ENCODE results near the gene COL21A1.
"Not testable (repeated sequence)": the region's sequence is repeated elsewhere in the genome, so short reads cannot be mapped to it uniquely, and the experiment has no call there.

Gene COL21A1

DNA sequence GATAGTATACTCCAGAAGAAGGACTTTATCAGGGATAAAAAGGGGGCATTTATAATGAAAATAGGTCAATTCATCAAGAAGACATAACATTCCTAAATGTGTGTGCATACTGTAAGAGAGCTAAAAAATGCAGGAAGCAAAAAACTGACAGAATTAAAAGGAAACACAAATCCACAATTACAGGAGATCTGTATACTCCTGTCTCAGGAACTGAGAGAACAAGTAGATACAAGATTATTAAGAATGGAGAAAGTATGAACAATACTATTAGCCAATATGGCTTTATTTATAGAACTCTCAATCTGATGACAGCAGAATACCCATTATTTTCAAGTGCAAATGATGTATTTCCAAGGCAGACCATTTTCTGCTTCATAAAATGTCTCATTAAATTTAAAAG lies 204.3 kb downstream of the COL21A1 start:
- no peak for DNase-seq

DNA sequence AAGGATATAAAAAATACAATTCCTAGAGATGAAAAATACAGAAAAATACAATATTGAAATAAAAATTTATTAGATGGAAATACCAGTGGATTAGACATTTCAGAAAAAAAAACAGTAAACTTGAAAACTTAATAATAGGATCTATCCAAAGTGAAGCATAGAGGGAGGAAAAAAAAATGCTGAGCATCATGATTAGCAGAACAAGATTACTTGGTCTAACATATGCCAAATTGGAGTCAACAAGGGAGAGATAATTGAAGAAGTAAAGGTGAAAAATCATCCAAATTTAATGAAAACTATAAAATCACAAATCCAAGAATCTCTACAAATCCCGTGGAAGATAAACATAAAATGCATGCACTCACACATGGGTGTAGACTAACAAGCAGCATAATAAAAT lies 205.8 kb downstream of the COL21A1 start:
- DNase-seq = no peak

DNA sequence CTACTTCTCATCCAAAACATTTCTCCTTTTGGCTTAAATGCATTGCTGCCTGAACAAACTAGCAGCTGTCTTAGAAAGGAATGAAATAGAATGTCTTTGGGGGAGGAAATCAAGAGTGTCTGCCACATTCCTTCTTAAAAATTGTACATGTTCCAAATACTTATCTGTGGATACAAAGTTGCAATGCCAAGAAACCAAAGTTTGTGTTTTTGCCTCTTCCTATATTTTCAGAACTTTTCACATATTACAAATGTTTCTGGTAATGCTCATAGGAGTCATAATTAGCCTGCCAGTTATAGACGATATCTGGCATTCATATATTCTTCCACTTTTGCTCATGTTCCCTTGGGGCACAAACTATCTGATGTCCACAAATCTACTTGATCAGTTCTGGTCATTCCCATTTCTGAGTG lies 206.5 kb downstream of the COL21A1 start:
- DNase-seq = peak; percentile 1

DNA sequence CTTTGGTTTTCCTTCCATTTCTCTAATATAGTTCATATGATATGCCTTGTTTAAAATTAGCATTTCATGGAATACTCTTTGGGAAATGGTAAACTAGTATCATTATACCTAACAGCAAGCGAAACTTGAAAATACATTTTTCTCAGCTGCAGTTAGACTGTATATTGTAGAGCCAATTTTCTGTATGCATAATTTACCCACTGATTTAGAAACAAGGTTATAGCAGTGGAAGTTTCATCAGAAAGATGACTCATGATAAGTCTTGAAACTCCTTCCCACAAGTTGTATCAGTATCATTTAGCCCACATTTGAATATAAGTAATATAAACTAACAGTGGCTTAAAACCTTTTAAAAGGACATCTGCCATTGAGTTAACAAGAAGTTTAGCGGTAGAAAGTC lies 207.2 kb downstream of the COL21A1 start:
- DNase-seq = peak; percentile 75

DNA sequence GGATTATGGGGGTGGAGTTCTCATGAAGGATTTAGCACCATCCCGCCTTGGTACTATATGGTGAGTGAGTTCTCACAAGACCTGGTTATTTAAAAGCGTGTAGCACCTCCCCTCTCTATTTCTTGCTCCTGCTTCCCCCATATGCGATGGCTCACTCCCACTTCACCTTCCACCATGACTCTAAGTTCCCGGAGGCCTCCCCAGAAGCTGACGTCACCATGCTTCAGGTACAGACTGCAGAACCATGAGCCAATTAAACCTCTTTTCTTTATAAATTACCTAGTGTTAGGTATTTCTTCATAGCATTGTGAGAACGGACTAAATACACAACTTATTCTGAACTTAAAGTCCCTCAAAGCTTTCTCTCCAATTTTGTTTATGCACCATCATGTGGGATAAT lies 208.6 kb downstream of the COL21A1 start:
- no peak for DNase-seq

DNA sequence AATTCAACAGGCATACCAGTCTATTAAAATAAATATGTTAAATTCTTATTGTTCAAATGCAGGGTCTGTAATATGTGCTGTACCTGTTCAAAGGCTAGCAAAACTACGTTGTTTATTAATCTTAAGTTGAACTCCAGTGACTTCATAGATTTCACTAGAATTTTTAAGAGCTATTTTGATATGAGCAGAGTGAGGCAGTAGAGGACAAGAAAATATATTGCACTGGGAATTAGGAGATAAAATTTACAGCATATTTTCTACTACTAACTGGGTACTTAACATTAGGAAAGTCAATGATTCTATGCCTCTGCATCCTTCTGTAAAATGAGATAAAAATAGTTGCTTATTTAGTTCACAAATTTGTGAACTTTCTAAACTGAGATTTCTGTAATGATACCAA lies 209.8 kb downstream of the COL21A1 start:
- DNase-seq = no peak

DNA sequence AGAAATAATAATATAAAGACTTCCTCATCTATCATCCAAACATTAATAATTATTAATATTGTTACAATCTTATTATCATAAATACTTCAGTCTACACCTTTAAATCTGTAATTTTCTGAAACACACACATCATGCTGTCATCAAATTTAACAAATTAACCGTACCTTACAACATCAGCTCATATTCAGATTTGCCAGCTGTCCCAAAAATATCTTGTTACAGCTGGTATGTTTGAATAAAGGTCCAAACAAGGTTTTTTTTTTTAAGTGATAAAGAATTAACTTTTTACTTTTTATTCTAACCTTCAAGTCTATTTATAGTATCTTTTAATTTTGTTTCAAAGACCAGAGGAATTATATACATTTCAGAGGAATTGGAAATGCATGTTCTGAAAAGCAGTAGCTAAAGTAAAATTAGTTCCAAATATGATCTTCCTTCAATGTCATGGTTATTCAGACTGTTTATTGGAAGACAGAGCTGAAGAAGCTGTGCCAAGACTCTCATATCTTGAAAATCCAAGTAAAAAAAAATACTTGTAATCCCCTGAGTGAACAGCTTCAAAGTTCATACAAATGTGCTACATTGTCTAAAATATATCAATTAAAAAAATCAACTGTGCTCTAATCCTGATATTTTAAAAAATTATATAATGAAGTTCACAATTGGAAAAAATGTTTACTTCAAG lies 210.3 kb downstream of the COL21A1 start:
- DNase-seq = no peak

DNA sequence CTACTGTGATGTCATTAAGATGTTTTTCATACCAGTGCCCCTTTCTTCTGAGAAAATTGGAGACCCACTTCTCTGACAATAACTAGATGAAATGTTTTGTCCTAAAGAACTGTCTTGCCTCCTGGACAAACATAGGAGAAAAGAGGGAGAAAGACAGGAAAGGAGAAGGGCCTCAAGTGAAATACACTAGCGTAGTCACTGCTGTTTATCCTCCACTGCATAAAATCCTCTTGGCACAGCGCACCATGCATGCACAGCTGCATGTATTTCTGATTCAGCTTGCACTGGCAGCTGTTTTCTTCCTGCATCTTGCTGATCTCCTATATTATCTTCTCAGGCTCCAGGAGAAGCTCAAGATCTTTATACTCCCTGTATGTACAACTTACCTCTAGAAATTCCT lies 214.0 kb downstream of the COL21A1 start:
- no peak for DNase-seq

DNA sequence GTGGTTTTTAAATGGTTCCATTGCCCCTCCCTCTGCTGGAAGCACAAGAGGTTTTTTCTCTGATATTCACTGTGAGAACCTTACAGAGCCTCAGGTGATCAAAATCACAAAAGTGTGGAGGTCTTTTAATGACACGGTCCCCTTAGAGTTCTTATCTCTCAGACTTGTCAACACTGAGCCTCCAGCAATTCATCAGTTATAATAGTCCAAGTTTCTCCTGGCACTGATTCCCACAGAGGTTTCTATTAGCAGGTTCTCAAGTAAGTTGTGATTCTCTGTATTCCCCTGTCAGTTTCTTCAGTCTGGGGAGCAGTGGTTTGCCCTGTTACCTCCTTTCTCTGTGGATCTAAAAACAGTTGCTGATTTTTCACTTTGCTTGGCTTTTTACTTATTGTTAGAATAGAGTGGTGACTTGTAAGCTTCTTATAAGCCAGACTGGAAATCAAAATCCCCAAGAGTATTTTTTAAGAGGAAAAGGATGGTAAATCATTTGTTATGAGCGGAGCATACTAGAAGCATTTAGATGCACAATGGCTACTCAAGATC lies 214.6 kb downstream of the COL21A1 start:
- no peak for DNase-seq

DNA sequence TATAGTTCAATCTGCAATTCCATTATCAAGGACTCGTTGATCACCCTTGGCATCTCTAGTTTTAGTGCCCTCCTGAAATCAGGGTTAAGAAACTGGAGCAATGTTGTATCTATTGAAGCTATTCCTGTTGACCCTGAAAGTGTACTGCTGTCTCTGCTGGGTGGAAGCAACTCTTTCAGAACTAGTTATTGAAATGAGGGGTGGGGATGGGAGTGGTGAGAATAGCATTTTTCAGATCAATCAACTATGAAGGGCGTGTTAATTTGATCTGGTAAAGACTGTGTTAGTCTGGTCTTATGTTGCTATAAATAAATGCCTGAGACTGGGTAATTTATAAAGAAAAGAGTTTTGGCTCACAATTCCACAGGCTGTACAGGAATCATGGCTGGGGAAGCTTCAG lies 219.5 kb downstream of the COL21A1 start:
- no peak for DNase-seq

DNA sequence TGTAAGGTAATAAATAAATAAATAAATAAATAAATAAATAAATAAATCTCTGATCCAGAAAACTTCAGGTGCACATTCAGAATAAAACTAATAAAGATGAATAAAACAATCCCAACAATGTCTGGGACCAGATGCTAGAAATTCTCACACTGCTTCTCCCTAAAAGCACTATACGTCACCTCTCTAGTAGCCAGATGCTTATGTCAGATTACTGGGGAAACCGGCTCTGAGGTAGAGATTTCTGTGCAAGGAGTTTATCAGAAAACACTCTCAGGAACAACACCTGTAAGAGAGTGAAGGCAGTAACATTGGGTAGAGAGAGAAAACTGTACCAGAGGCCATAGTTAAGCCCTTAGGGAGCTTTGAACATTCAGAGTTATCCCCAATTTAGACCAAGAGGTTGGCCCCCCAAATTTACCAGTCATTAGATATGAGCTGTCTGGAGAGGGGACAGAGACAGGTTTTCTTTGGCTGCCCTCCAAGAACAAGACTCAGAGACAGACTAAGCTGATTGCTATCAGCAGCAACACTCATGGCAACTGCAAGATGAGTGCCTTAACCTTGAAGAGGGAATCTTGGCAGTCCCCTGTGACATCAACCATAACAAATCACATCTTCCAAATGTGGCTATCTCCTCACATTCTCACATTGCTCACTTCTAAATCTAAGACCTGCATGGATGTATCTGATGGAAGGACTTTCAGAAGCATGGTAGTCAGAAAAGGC lies 220.8 kb downstream of the COL21A1 start:
- no peak for DNase-seq

DNA sequence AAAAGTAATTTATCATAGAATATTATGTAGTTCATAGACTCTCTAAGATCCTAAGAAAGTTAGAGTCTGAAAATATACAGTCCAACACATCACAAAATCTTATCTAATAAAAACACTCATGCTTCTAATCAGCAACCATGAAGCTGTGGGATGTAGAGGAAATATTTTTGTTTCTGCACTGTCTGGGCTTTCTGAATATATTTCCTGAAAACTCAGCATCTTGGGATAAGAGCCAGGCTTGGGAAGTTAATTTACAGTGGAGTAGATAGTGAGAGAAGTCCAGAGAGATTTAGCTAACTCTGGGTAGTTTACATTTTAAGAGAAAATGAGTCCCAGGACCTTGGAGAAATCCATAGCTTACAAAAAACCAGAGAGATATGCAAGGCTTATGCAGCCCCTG lies 221.6 kb downstream of the COL21A1 start:
- DNase-seq = no peak

DNA sequence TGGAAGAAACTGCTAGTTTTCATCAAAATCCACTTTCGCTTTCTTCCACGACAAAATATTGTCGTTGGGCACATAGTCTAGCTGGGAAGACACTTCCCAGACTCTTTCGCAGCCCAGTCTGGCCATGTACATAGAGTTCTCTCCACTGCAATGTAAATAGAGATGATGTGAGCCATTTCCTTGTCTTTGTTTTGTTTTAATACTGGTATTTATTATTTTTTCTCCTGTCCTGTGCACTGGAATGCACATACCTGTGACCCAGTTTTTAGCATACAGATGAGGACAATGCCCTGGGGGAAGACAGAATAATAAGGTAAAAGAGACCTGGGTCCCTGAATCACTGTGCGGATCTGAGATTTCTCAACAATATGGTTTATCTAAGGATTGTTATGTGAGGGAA lies 222.4 kb downstream of the COL21A1 start:
- no peak for DNase-seq

DNA sequence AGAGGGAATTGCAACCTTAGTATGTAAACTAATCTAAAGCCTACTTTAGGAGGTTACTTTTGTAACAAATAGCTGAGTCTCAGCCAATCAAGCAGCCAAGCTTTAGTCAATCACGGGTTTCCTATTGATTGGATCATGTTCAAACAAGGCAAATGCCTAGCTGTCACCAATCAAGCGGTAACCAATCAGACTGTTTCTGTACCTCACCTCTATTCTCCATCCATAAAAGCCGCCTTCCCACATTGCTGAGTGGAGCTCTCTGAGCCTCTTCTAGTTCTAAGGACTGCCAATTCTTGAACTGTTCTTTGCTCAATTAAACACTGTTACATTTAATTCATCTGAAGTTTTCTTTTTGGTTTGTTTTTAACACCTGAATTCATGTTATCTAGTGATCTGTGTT lies 223.6 kb downstream of the COL21A1 start:
- DNase-seq = no peak

DNA sequence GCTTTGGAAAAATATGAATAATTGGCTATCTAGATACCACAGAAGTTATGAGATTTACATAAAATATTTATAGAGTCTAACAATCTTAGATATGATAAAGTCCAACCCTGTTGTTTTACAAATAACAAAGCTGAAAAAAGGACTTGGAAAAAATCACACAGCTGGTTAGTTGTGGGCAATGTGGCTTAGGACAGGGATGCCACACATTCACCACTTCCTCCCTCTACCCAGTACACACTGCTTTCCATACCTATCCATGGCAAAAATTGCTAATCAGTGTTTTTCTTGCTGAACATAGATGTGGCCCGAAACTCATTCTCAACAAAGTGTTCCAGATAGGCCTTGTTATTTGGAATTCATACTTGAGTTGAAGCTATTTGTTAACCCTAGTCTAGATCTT lies 224.7 kb downstream of the COL21A1 start:
- no peak for DNase-seq

DNA sequence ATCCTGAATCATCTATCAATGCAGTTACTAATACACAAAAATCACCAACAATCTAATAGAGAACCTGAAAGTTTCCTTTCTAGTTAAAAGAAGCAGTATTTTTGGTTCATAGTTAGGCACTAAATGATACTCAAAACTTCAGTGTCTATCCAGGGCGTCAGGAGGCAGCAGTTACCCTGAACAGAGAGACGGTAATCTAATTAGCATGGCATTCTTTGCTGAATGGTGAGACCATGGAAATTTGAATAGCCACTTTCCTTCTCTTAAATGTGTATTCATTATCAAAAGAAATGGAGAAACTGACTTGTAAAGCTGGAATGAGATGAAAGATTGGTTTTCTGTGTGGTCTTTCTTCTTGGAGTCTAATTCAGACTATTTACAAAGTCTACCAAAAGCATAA lies 225.4 kb downstream of the COL21A1 start:
- DNase-seq = peak; percentile 30

DNA sequence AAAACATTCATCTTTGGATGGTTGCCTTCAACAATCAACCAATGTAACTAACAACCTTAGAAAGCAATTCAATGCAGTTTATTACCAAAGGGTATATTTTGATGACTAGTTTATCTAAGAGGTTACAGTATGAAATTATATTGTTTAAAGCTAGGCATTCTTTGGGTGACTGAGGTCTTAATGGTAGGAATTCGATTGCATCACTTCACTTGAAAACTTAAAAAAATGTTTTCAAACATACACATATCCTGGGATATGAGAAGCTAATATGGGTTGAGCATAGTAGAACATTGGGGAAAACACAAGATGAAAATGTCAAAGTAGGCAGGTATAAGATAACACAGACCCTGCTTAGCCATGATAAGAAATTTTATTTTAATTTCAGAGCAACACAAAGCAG lies 227.4 kb downstream of the COL21A1 start:
- peak; percentile 19 for DNase-seq

DNA sequence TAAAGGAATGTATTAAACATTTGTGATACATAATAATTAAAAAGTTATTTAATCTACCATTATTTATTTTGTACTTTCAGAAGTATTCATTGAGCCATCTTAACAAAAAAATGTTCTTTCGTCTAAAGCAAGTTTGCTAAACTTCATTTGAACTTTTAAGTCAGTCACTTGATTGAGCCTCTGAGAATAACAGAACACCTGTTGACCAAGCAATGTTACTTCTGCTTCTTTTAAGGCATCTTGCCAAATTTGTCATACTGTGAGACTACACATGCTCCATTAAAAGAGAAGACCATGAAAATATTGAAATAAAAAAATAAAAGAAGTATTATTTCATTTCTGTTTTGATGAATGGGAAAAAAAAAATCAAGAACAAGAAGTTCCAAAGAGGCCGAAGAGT lies 230.2 kb downstream of the COL21A1 start:
- no peak for DNase-seq

DNA sequence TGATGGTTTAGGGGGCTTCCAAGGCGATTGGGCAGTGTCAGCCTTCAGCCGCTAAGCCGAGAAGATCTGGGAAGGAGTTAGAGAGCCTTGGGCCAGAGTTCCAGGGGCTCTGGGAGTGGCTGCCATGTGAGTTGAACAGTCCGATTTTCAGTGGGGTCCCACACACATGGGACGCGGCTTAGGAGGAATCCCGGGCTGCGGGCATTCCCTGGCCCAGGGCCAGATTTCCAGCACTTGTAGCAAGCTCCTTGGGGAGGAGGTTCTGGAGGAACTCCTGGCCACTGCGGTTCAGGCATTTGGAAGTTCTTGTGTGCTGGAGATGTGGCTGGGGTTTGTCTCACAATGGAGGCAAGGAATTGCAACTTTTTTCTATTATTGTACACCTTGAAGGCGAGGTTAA lies 233.3 kb downstream of the COL21A1 start:
- not testable (repeated sequence) for DNase-seq

DNA sequence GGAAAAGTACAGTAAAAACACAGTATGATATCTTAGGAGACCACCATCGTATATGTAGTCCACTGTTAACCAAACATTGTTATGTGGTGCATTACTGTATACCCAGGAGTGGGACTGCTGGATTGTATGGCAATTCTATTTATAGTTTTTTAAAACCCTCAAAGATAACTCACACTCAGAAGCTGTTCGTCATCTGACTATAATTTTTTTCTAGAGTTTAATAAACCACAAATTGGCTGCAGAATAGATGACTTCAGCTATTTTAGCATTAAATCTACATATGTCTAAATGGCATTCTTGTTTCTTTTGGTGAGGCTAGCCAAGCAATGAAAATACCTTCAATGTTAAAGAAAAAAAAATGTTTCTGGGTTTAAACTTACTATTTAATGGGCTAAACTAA lies 237.7 kb downstream of the COL21A1 start:
- DNase-seq = no peak

Data from HCEC 1CT (cell line).